Measurements from ENCODE around the gene PIPOX.

DNA sequence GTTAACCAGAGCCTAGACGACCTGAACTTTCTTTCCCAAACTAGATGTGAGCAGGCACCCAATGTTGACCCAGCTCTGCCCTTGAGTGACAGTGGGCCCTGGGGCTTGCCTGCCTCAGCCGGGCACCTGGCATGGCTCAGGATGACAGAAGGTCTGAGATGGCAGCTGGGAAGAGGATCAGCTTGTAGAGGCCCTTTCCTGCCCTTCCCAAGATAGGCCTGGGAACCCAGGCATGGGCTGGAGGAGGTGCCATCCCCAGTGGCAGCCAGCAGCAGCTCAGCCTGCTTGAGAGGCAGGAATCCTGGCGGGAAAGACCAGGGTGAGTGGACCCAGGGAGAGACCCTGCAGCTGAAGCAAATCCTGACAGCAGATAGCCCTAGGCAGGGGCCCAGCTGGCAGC, 59.1 kb downstream of the PIPOX start:
- TF ChIP-seq, protein P1, sequence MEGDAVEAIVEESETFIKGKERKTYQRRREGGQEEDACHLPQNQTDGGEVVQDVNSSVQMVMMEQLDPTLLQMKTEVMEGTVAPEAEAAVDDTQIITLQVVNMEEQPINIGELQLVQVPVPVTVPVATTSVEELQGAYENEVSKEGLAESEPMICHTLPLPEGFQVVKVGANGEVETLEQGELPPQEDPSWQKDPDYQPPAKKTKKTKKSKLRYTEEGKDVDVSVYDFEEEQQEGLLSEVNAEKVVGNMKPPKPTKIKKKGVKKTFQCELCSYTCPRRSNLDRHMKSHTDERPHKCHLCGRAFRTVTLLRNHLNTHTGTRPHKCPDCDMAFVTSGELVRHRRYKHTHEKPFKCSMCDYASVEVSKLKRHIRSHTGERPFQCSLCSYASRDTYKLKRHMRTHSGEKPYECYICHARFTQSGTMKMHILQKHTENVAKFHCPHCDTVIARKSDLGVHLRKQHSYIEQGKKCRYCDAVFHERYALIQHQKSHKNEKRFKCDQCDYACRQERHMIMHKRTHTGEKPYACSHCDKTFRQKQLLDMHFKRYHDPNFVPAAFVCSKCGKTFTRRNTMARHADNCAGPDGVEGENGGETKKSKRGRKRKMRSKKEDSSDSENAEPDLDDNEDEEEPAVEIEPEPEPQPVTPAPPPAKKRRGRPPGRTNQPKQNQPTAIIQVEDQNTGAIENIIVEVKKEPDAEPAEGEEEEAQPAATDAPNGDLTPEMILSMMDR (IDR thresholded peaks at IDR 0.05; ENCODE audit: low read depth, low read length, poor library complexity, severe bottlenecking), result no peak
- TF ChIP-seq EZH2phosphoT487 (IDR thresholded peaks at IDR 0.05; ENCODE audit: borderline replicate concordance, low read length), result no peak

All from DOHH2 (cell line).